DND-41 (cell line): Measurements from ENCODE around the gene OBSCN.

Experiments
- ATAC-seq: fragments of 200-7000 bp; cut with Tn5 transposase; 3 replicates; pipeline ENCODE4 v1.9.1; 2021; ENCODE audit warnings: low read depth; ENCODE audit not compliant: insufficient read depth
- DNase-seq: peaks from one replicate; pipeline ENCODE4 v3.0.0-alpha.2; 2020
- H2AFZ ChIP-seq: 2 replicates; pipeline ENCODE4 v1.6.0; 2012; ENCODE audit warnings: low read depth, low read length
- H3K27ac ChIP-seq: 2 replicates; pipeline ENCODE4 v1.5.1; 2012; ENCODE audit warnings: low read length, inconsistent platforms
- H3K27me3 ChIP-seq: fragments of 200-600 bp; sonication (generic); 2 replicates; pipeline ENCODE4 v1.6.0; 2012; ENCODE audit warnings: low read length, mild to moderate bottlenecking, inconsistent platforms; ENCODE audit not compliant: insufficient read depth, poor library complexity
- H3K36me3 ChIP-seq: 2 replicates; pipeline ENCODE4 v1.5.1; 2012; ENCODE audit warnings: low read length, inconsistent platforms; ENCODE audit not compliant: insufficient read depth
- H3K4me1 ChIP-seq: 2 replicates; pipeline ENCODE4 v1.5.1; 2012; ENCODE audit warnings: mild to moderate bottlenecking, low read length; ENCODE audit not compliant: insufficient read depth
- H3K4me2 ChIP-seq: 2 replicates; pipeline ENCODE4 v1.6.0; 2012; ENCODE audit warnings: mild to moderate bottlenecking, moderate library complexity, low read length, inconsistent platforms; ENCODE audit not compliant: insufficient read depth
- H3K4me3 ChIP-seq, 2 experiments: fragments of 200-600 bp in 1 of 2; shearing (Covaris generic) in 1 of 2; 2 replicates each; pipeline ENCODE4 v1.5.1; 2012 to 2016; ENCODE audit warnings: inconsistent platforms in 2 of 2, low read length in 2 of 2, mild to moderate bottlenecking in 2 of 2, low read depth in 1 of 2, moderate library complexity in 1 of 2
- H3K79me2 ChIP-seq: 2 replicates; pipeline ENCODE4 v1.6.0; 2012; ENCODE audit warnings: low read length, inconsistent platforms; ENCODE audit not compliant: insufficient read depth
- H3K9ac ChIP-seq: 2 replicates; pipeline ENCODE4 v1.6.0; 2012; ENCODE audit warnings: low read depth, mild to moderate bottlenecking, inconsistent platforms, low read length, moderate library complexity
- H3K9me3 ChIP-seq: 2 replicates; pipeline ENCODE4 v1.5.1; 2012; ENCODE audit warnings: low read length, moderate library complexity, mild to moderate bottlenecking, inconsistent platforms; ENCODE audit not compliant: insufficient read depth, severe bottlenecking
- H4K20me1 ChIP-seq: 2 replicates; pipeline ENCODE4 v1.6.0; 2012; ENCODE audit warnings: low read length; ENCODE audit not compliant: insufficient read depth
- EZH2 ChIP-seq: IDR thresholded peaks from 3 replicates; pipeline ENCODE4 v1.6.1; 2012; ENCODE audit warnings: borderline replicate concordance, low read depth, mild to moderate bottlenecking, moderate library complexity, low read length, inconsistent platforms; ENCODE audit not compliant: severe bottlenecking
- TF ChIP-seq, protein P1 (sequence below): IDR thresholded peaks from 2 replicates; pipeline ENCODE4 v1.5.1; 2012; ENCODE audit warnings: borderline replicate concordance, low read length, moderate library complexity, mild to moderate bottlenecking; ENCODE audit not compliant: poor library complexity, severe bottlenecking; ENCODE audit errors: extremely low read depth

The OBSCN gene

DNA sequence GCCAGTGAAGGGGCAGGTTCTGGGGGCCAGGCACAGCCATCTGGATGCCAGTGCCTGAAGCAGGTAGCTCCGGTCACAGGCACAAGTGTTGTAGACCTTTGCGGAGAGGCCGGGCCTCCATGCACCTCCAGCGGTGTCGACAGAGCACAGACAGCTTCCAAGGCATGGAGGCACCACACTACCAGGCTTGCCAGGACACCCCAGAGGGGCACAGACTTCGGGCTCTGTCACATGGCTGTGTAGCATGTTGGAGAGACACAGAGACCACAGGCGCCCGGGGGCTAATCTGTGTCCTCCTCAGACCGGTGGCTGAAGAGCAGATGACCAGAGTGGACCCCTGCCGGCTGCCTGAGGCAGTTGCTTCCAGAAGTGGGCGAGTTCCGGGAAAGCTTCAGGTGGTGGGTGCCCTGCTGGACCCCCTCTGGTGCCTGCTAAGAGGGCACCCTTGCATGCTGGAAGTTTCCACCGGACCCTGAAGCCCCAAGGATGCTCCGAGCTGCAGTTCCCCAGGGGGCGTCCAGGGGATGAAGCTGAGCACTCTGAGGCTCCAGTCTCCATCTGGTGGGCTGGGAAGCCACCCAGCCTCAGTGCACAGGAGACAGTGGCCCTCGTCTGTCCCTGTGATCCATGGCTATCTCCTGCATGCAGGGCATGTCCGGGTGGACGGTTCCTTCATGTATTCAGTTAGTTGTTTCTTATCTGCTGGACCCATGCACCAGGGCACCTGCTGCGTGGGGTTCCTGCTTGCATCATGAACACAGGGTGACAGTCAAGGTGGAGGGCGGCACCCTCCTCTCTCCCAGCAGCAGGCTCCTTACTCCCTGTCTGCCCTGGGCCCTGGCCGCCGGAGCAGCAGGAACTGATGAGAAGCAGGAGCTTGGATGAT is 82.4 kb downstream of the OBSCN start:
- no peak for ATAC-seq
- H3K36me3 ChIP-seq, result peaks cover 62% of the 10 kb centered on the region

DNA sequence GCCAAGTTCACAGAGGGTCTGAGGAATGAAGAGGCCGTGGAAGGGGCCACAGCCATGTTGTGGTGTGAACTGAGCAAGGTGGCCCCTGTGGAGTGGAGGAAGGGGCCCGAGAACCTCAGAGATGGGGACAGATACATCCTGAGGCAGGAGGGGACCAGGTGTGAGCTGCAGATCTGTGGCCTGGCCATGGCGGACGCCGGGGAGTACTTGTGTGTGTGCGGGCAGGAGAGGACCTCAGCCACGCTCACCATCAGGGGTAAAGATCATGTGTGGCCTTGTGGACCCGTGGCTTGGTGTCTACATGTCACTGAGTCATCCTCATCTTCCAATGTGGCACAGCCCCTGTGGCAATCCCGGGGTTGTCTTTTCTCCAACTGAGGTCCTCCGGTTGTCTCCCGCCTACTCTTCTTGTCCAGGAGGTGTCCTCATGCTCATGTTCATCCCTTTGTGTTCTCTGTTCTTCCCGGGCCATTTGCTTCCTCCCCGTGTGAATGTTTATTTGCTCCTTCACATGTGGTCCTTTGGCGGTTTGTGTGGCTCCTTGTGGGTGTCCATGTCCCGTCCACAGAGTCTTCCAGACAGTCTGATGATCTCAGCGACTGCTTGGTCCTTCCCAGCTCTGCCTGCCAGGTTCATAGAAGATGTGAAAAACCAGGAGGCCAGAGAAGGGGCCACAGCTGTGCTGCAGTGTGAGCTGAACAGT is 84.2 kb downstream of the OBSCN start:
- H3K4me1 ChIP-seq, result no peaks in the 10 kb centered on the region
- DNase-seq (no peak), ATAC-seq (no peak)
- no peak overlapping the region for H3K27ac ChIP-seq
- H3K4me3 ChIP-seq, result no peak overlapping the region
- TF ChIP-seq EZH2, result no peak
- H3K36me3 ChIP-seq, result peaks cover 52% of the 10 kb centered on the region
- no peaks in the 10 kb centered on the region for H3K27me3 ChIP-seq
- no peak overlapping the region for H3K9ac ChIP-seq
- no peak overlapping the region for H3K4me2 ChIP-seq
- H3K79me2 ChIP-seq, result no peaks in the 10 kb centered on the region
- no peaks in the 10 kb centered on the region for H4K20me1 ChIP-seq
- no peak overlapping the region for H2AFZ ChIP-seq
- H3K9me3 ChIP-seq, result peaks cover 3% of the 10 kb centered on the region

More for the DNA sequence above, 82.4 kb downstream of the OBSCN start:
- Histone ChIP-seq H3K27ac (no peak overlapping the region), H3K4me2 (no peak overlapping the region), H4K20me1 (no peaks in the 10 kb centered on the region), H3K4me1 (no peaks in the 10 kb centered on the region), H3K9ac (no peak overlapping the region), H3K79me2 (no peaks in the 10 kb centered on the region), H3K9me3 (no peaks in the 10 kb centered on the region), H2AFZ (no peak overlapping the region), H3K27me3 (no peaks in the 10 kb centered on the region), H3K4me3 (no peak overlapping the region)
- TF ChIP-seq, protein P1, sequence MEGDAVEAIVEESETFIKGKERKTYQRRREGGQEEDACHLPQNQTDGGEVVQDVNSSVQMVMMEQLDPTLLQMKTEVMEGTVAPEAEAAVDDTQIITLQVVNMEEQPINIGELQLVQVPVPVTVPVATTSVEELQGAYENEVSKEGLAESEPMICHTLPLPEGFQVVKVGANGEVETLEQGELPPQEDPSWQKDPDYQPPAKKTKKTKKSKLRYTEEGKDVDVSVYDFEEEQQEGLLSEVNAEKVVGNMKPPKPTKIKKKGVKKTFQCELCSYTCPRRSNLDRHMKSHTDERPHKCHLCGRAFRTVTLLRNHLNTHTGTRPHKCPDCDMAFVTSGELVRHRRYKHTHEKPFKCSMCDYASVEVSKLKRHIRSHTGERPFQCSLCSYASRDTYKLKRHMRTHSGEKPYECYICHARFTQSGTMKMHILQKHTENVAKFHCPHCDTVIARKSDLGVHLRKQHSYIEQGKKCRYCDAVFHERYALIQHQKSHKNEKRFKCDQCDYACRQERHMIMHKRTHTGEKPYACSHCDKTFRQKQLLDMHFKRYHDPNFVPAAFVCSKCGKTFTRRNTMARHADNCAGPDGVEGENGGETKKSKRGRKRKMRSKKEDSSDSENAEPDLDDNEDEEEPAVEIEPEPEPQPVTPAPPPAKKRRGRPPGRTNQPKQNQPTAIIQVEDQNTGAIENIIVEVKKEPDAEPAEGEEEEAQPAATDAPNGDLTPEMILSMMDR, result no peak
- no peak for TF ChIP-seq EZH2
- DNase-seq, result no peak

DNA sequence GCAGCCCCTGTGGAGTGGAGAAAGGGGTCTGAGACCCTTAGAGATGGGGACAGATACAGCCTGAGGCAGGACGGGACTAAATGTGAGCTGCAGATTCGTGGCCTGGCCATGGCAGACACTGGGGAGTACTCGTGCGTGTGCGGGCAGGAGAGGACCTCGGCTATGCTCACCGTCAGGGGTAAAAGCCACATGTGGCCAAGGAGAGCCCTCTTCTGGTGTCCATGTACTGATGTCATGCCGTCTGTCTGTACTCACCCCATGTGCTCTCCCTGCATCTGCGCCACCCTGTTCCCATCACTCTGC is 84.7 kb downstream of the OBSCN start:
- ATAC-seq, result no peak
- H3K36me3 ChIP-seq, result peaks cover 50% of the 10 kb centered on the region

DNA sequence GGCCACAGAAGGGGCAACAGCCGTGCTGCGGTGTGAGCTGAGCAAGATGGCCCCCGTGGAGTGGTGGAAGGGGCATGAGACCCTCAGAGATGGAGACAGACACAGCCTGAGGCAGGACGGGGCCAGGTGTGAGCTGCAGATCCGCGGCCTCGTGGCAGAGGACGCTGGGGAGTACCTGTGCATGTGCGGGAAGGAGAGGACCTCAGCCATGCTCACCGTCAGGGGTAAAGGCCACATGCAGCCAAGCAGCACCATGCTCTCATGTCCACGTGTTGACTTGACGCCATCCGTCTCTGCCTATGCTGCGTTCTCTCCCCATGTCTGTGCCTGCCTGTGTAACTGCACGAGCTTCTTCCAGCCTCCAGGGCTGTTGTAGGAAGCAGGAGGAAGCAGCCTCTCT is 85.5 kb downstream of the OBSCN start:
- Histone ChIP-seq H3K4me3 (no peak overlapping the region), H3K4me1 (no peaks in the 10 kb centered on the region), H3K4me2 (no peak overlapping the region), H2AFZ (no peak overlapping the region), H3K9ac (no peak overlapping the region), H4K20me1 (no peaks in the 10 kb centered on the region), H3K79me2 (no peaks in the 10 kb centered on the region), H3K27me3 (no peaks in the 10 kb centered on the region), H3K9me3 (peaks cover 3% of the 10 kb centered on the region), H3K36me3 (peaks cover 51% of the 10 kb centered on the region), H3K27ac (no peak overlapping the region)
- no peak for DNase-seq
- TF ChIP-seq, protein P1, result no peak
- TF ChIP-seq EZH2, result no peak
- no peak for ATAC-seq

More for the DNA sequence above, 84.7 kb downstream of the OBSCN start:
- no peak overlapping the region for H3K4me3 ChIP-seq
- no peak for DNase-seq
- H3K9ac ChIP-seq, result no peak overlapping the region
- H4K20me1 ChIP-seq, result no peaks in the 10 kb centered on the region
- H3K79me2 ChIP-seq, result no peaks in the 10 kb centered on the region
- H3K27ac ChIP-seq, result no peak overlapping the region
- no peak overlapping the region for H3K4me2 ChIP-seq
- no peak overlapping the region for H2AFZ ChIP-seq
- no peaks in the 10 kb centered on the region for H3K27me3 ChIP-seq
- TF ChIP-seq, protein P1, result no peak
- TF ChIP-seq EZH2, result no peak
- H3K4me1 ChIP-seq, result no peaks in the 10 kb centered on the region
- peaks cover 3% of the 10 kb centered on the region for H3K9me3 ChIP-seq
